ENCODE results near the gene GUCY1A2.

The GUCY1A2 gene

DNA sequence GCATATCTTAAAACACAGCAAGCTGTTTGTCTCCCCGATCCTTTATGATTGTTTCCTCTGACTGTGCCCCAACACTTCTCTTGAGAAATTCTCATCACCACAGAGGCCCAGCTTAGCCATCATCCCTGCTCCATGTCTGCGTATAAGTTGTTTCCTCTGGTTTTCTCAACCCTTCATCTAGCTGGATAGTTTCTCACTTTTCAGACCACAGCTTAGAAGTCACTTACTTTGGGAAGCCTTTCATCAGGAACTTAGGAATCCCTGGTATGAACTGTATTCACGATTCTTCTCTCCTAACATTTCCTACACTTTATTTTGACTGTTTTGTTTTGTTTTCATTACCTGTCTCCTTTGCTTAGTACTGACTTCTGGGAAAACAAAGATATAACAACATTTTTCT is 295.2 kb downstream of the GUCY1A2 start:
- Mint-ChIP-seq H3K4me3 (no peak overlapping the region), H3K27me3 (no peaks in the 10 kb centered on the region), H3K9me3 (no peaks in the 10 kb centered on the region), H3K27ac (no peak overlapping the region), H3K4me1 (no peaks in the 10 kb centered on the region)
- no peak for ATAC-seq
- DNase-seq, result no peak

- Mint-ChIP-seq H3K27ac (no peak overlapping the region), H3K27me3 (no peaks in the 10 kb centered on the region), H3K4me3 (no peak overlapping the region), H3K4me1 (no peaks in the 10 kb centered on the region), H3K9me3 (peaks cover 0 to 5% of the 10 kb centered on the region in 2 donors)
- ATAC-seq, result no peak
- no peak for DNase-seq
Observed at GRCh38 chr11:106717222-106717621, 301.1 kb downstream of the GUCY1A2 start.

DNA sequence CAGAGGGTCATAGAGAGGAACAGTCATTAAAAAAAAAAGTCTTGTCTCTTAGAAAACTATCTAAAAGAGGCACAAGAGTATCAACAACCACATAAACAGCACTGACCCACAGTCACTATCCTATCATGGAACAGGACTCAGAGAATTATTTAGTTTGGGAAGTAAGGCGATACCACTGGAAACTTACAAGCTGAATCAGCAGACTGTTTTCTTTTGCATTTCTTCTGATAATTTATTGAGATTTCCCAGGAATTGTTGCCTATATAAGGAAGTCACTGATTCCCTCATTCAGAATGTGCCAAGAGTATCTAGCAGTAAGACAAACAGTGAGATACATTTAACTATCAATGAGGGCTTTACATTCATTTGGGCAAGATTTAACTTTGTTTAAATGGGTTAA is 304.1 kb downstream of the GUCY1A2 start:
- peaks cover 0 to 5% of the 10 kb centered on the region in 2 donors for H3K9me3 Mint-ChIP-seq
- no peak for ATAC-seq

GRCh38 chr11:106708348-106708747 is 309.9 kb downstream of the GUCY1A2 start:
- Mint-ChIP-seq H3K27me3 (no peaks in the 10 kb centered on the region), H3K4me1 (no peaks in the 10 kb centered on the region), H3K9me3 (peaks cover 0 to 2% of the 10 kb centered on the region in 2 donors), H3K27ac (no peak overlapping the region), H3K4me3 (no peak overlapping the region)
- DNase-seq, result no peak
- no peak for ATAC-seq

More for the DNA sequence above, 304.1 kb downstream of the GUCY1A2 start:
- no peak for DNase-seq
- no peak overlapping the region for H3K27ac Mint-ChIP-seq
- H3K27me3 Mint-ChIP-seq, result no peaks in the 10 kb centered on the region
- H3K4me3 Mint-ChIP-seq, result no peak overlapping the region
- H3K4me1 Mint-ChIP-seq, result no peaks in the 10 kb centered on the region

- H3K9me3 Mint-ChIP-seq, result peaks cover 0 to 7% of the 10 kb centered on the region in 2 donors
- DNase-seq, result no peak
- H3K4me1 Mint-ChIP-seq, result no peaks in the 10 kb centered on the region
- H3K27me3 Mint-ChIP-seq, result no peaks in the 10 kb centered on the region
- H3K4me3 Mint-ChIP-seq, result no peak overlapping the region
- no peak for ATAC-seq
- H3K27ac Mint-ChIP-seq, result no peak overlapping the region
Observed at GRCh38 chr11:106706355-106706754, 311.9 kb downstream of the GUCY1A2 start.

GRCh38 chr11:106702805-106703204 is 315.5 kb downstream of the GUCY1A2 start:
- Mint-ChIP-seq H3K27me3 (no peaks in the 10 kb centered on the region), H3K27ac (no peak overlapping the region), H3K4me3 (no peak overlapping the region), H3K9me3 (peaks cover 0 to 7% of the 10 kb centered on the region in 2 donors), H3K4me1 (no peaks in the 10 kb centered on the region)
- ATAC-seq, result no peak
- no peak for DNase-seq

DNA sequence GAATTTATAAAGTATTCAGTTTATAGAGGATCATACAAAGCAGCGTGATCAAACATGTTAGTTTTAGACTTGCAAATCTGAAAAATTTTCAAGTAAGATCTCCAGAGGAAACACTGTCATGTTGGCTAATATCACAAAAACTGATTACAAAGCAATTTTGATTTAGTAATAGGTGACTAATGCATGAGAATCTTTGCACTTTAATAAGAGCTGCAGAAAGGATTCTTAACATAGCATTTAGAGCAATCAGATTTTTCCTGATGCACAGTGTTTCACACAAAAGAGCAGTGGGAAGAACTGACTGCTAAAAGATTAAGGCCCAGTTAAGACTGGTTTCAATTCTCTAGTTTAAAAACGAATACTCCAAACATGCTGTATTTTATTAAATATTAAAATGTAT is 321.2 kb downstream of the GUCY1A2 start:
- Mint-ChIP-seq H3K27me3 (no peaks in the 10 kb centered on the region), H3K4me1 (no peaks in the 10 kb centered on the region), H3K9me3 (no peaks in the 10 kb centered on the region), H3K27ac (no peak overlapping the region), H3K4me3 (no peak overlapping the region)
- ATAC-seq (no peak), DNase-seq (no peak)

- Mint-ChIP-seq H3K4me1 (no peaks in the 10 kb centered on the region), H3K27me3 (no peaks in the 10 kb centered on the region), H3K27ac (no peak overlapping the region), H3K4me3 (no peak overlapping the region), H3K9me3 (no peaks in the 10 kb centered on the region)
- no peak for ATAC-seq
- no peak for DNase-seq
Observed at GRCh38 chr11:106695506-106695905, 322.8 kb downstream of the GUCY1A2 start.

GRCh38 chr11:106694501-106694900 is 323.8 kb downstream of the GUCY1A2 start:
- no peak for DNase-seq
- H3K27me3 Mint-ChIP-seq, result no peaks in the 10 kb centered on the region
- no peak overlapping the region for H3K4me3 Mint-ChIP-seq
- H3K4me1 Mint-ChIP-seq, result no peaks in the 10 kb centered on the region
- H3K27ac Mint-ChIP-seq, result no peak overlapping the region
- H3K9me3 Mint-ChIP-seq, result peaks cover 0 to 5% of the 10 kb centered on the region in 2 donors
- ATAC-seq, result no peak

DNA sequence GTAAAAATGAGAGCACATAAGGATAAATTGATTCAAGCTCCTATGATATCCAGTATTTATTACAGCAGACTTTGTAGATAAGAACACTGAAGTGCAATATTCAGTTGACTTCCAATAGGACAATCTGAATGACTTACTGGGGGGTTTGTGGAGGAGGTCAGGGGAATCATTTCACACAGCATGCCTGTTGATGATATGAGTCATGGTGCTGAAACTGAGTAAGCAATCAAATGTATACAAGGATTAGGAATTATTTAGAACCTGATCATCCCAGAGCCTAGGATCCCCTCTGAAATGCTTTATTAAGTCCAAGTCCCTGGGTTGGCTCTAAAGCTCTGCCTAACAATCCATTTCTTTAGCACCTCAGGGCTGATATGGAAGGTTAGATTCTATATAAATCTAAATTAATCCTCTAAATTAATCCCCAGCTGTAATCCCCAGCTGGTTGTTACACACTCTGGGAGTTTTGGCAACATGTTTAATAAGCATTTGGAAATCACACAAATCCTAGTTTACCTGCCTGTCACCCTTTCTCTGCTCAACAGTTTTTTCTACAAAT is 326.4 kb downstream of the GUCY1A2 start:
- no peak overlapping the region for H3K4me3 Mint-ChIP-seq
- no peak for DNase-seq
- H3K27me3 Mint-ChIP-seq, result no peaks in the 10 kb centered on the region
- no peak overlapping the region for H3K27ac Mint-ChIP-seq
- no peaks in the 10 kb centered on the region for H3K4me1 Mint-ChIP-seq
- ATAC-seq, result no peak
- H3K9me3 Mint-ChIP-seq, result peaks cover 9 to 10% of the 10 kb centered on the region in 2 donors

- Mint-ChIP-seq H3K27ac (no peak overlapping the region), H3K9me3 (peaks cover 9 to 10% of the 10 kb centered on the region in 2 donors), H3K27me3 (no peaks in the 10 kb centered on the region), H3K4me1 (no peaks in the 10 kb centered on the region), H3K4me3 (no peak overlapping the region)
- ATAC-seq (no peak), DNase-seq (no peak)
Observed at GRCh38 chr11:106690923-106691322, 327.4 kb downstream of the GUCY1A2 start.

GRCh38 chr11:106684944-106685343 is 333.3 kb downstream of the GUCY1A2 start:
- Mint-ChIP-seq H3K27ac (no peak overlapping the region), H3K9me3 (peaks cover 6 to 9% of the 10 kb centered on the region in 2 donors), H3K27me3 (no peaks in the 10 kb centered on the region), H3K4me3 (no peak overlapping the region), H3K4me1 (no peaks in the 10 kb centered on the region)
- no peak for DNase-seq
- no peak for ATAC-seq

- Mint-ChIP-seq H3K27me3 (no peaks in the 10 kb centered on the region), H3K4me1 (no peaks in the 10 kb centered on the region), H3K9me3 (peaks cover 4 to 5% of the 10 kb centered on the region in 2 donors), H3K27ac (no peak overlapping the region), H3K4me3 (no peak overlapping the region)
- DNase-seq (no peak), ATAC-seq (no peak)
Observed at GRCh38 chr11:106683435-106683834, 334.8 kb downstream of the GUCY1A2 start.

GRCh38 chr11:106681435-106681834 is 336.8 kb downstream of the GUCY1A2 start:
- ATAC-seq, result no peak
- H3K4me1 Mint-ChIP-seq, result no peaks in the 10 kb centered on the region
- no peak overlapping the region for H3K27ac Mint-ChIP-seq
- no peak overlapping the region for H3K4me3 Mint-ChIP-seq
- no peaks in the 10 kb centered on the region for H3K27me3 Mint-ChIP-seq
- H3K9me3 Mint-ChIP-seq, result no peaks in the 10 kb centered on the region
- no peak for DNase-seq

GRCh38 chr11:106679581-106679980 is 338.7 kb downstream of the GUCY1A2 start:
- no peaks in the 10 kb centered on the region for H3K27me3 Mint-ChIP-seq
- ATAC-seq (no peak), DNase-seq (no peak)
- no peak overlapping the region for H3K27ac Mint-ChIP-seq
- H3K4me1 Mint-ChIP-seq, result no peaks in the 10 kb centered on the region
- no peak overlapping the region for H3K4me3 Mint-ChIP-seq
- no peaks in the 10 kb centered on the region for H3K9me3 Mint-ChIP-seq

DNA sequence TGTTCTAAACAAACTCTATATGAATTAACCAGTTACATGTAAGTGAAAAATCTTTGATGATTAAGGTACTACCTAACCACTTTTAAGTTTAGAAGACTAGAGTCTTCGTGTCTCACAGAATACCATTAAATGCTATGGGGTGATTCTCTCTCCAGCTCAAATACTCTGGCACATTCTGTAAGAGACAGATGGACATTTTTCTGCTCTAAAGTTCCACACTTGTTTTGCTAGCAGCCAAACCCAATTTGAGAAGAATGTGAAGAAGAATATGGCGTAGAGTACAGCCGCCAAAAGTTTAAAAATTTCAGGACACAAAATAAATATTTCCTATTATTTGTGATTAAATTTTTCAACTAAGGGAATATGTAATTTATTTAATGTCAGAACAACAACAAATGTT is 339.1 kb downstream of the GUCY1A2 start:
- DNase-seq (no peak), ATAC-seq (no peak)
- Mint-ChIP-seq H3K27ac (no peak overlapping the region), H3K4me1 (no peaks in the 10 kb centered on the region), H3K9me3 (no peaks in the 10 kb centered on the region), H3K4me3 (no peak overlapping the region), H3K27me3 (no peaks in the 10 kb centered on the region)

- Mint-ChIP-seq H3K27ac (no peak overlapping the region), H3K4me3 (no peak overlapping the region), H3K4me1 (no peaks in the 10 kb centered on the region), H3K27me3 (no peaks in the 10 kb centered on the region), H3K9me3 (peaks cover 5 to 8% of the 10 kb centered on the region in 2 donors)
- ATAC-seq (no peak), DNase-seq (no peak)
Observed at GRCh38 chr11:106670069-106670468, 348.2 kb downstream of the GUCY1A2 start.

Data from stimulated activated naive CD8-positive, alpha-beta T cell treated with anti-CD3 and anti-CD28 coated beads, Interleukin-15, amount 100 ng/mL, for 72 hours (primary cell).